Lower leg skin (tissue), 4 donors: ENCODE results near the gene SLC49A3. TPM values are rescaled to one million over a fixed set of nuclear protein-coding genes. Genes with fewer than 3 reads are reported as not detected.

Experiments
- DNase-seq, 2 donors: peaks; one replicate each; pipeline ENCODE4 v3.0.0-alpha.2; 2019; ENCODE audit warnings: low spot score in 2 of 2
- H3K4me3 ChIP-seq: fragments of 200-600 bp; sonication (generic); 2 replicates; pipeline ENCODE4 v1.5.1; 2017; ENCODE audit warnings: mild to moderate bottlenecking, low read depth; ENCODE audit not compliant: poor library complexity, severe bottlenecking
- CTCF ChIP-seq, 3 donors: fragments of 450-650 bp; IDR thresholded peaks; one replicate each; pipeline ENCODE4 v1.5.1; 2016; ENCODE audit warnings: antibody characterized with exemption in 3 of 3, mild to moderate bottlenecking in 3 of 3, moderate library complexity in 2 of 3
- POLR2A ChIP-seq, 2 donors: fragments of 450-650 bp; IDR thresholded peaks; one replicate each; pipeline ENCODE4 v1.6.1; 2016 to 2017; ENCODE audit warnings: antibody characterized with exemption in 2 of 2, mild to moderate bottlenecking in 1 of 2, moderate library complexity in 1 of 2
- WGBS, 2 donors: methylation state at CpG; one replicate each; pipeline ENCODE4 v1.1.5; 2018; 5-methylcytosine and 5-hydroxymethylcytosine counted together
- intact Hi-C: fragments of 100-400 bp; cut with DNase I; formaldehyde crosslinking; loops from one replicate; pipeline ENCODE4 v1.15.0; 2023; ENCODE audit warnings: low total_unique reads
- total RNA-seq, 4 donors: library from RNA; depleted of rRNA; stranded (reverse); fragments of >200 nt; gene quantifications; one replicate each; pipeline ENCODE4 v1.1.0, GENCODE V29; 2016

Gene SLC49A3
- total RNA-seq, 4 donors from 2014 or later: 16.8 to 33.8 (median 22.7) TPM

GRCh38 chr4:684623-685327, 4.2 kb downstream of the SLC49A3 start:
- TF ChIP-seq CTCF (IDR thresholded peaks at IDR 0.05): no peak
- no peak for TF ChIP-seq POLR2A (IDR thresholded peaks at IDR 0.05)
- 78 to 80% methylated on average over 14 to 18 of the region's 21 CpGs for WGBS, 2 donors
- H3K4me3 ChIP-seq: no peak overlapping the region
- no peak for DNase-seq
- intact Hi-C loops: no loop called here

GRCh38 chr4:683982-684622, 4.8 kb downstream of the SLC49A3 start:
- intact Hi-C loops: no loop called here
- no peak overlapping the region for H3K4me3 ChIP-seq
- TF ChIP-seq POLR2A (IDR thresholded peaks at IDR 0.05): no peak
- TF ChIP-seq CTCF (IDR thresholded peaks at IDR 0.05): peak in 1 of 3 donors; percentile 28
- no peak for DNase-seq
- 42 to 45% methylated on average over 14 to 15 of the region's 19 CpGs for WGBS, 2 donors

GRCh38 chr4:683247-683897, 5.6 kb downstream of the SLC49A3 start:
- DNase-seq: no peak
- 69 to 75% methylated on average over 17 to 22 of the region's 25 CpGs for WGBS, 2 donors
- TF ChIP-seq POLR2A (IDR thresholded peaks at IDR 0.05): no peak
- no peak for TF ChIP-seq CTCF (IDR thresholded peaks at IDR 0.05)
- H3K4me3 ChIP-seq: no peak overlapping the region
- intact Hi-C loops: no loop called here

- 83 to 85% methylated on average over 9 to 11 of the region's 23 CpGs for WGBS, 2 donors
- intact Hi-C loops: no loop called here
- peak in 1 of 2 donors; percentile 86 for DNase-seq
- no peak overlapping the region for H3K4me3 ChIP-seq
- TF ChIP-seq POLR2A (IDR thresholded peaks at IDR 0.05): no peak
- no peak for TF ChIP-seq CTCF (IDR thresholded peaks at IDR 0.05)
Observed at GRCh38 chr4:682490-683172, 6.3 kb downstream of the SLC49A3 start.

- intact Hi-C loops: no loop called here
- whole genome bisulfite sequencing, 2 donors: 48 to 78% methylated on average over 16 to 30 of the region's 58 CpGs
- no peak for TF ChIP-seq POLR2A (IDR thresholded peaks at IDR 0.05)
- TF ChIP-seq CTCF (IDR thresholded peaks at IDR 0.05): no peak
- H3K4me3 ChIP-seq: no peak overlapping the region
- DNase-seq: peak in 1 of 2 donors; percentile 92
Observed at GRCh38 chr4:681736-682451, 7.1 kb downstream of the SLC49A3 start.
